ENCODE data around the gene ZNF184. TPM values are rescaled to one million over a fixed set of nuclear protein-coding genes. Genes with fewer than 3 reads are reported as not detected.

Gene ZNF184
- total and polyA plus RNA-seq, 4 donors, result 0.80 to 4.4 (median 1.6) TPM

DNA sequence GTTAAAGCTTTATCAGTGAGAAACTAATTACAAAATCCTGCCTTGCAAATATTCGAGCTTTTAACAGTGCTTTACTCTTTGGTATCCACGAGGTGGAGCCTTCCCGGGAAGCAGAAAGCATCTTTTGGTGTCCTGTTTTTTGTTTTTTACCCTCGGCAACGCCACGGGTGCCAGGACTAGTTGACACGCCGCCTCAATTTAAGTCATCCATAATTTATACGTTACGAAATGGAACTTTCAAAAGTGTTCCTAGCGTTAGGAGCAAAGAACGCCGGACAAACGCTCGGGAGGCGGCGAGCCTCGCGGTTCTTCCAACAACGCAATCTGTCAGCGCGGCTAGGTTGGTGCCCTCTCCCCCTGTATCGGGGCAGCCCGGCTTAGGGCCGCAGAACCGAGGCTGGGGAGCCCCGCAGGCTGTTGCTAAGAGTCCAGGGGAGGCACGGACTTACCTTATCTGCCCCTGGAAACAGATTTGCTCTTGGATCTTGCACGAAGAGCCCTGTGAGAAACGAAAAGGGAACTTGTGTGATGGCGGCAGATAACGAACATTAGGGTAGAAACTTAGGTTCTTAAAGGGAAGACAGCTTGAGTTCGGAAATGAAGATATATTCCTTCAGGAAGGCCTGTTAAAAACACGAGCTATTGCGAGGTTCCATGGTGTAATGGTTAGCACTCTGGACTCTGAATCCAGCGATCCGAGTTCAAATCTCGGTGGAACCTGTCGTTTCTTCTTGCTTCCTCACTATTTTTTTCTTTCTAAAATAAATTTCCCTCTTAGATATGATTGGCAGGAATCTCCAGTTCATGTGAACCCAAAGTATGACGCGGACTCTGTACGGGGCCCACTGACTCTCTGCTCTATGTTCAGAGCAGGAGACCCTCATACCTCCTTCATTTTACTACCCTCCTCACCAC lies 46.2 kb upstream of the ZNF184 start:
- peak; percentile 60 for DNase-seq (ENCODE audit: low spot score)
- no peaks in the 10 kb centered on the region for H3K36me3 ChIP-seq (ENCODE audit: control insufficient read depth in 4 of 4, insufficient read depth in 3 of 4, low read depth in 1 of 4, low read length in 3 of 4)
- H3K27ac ChIP-seq (ENCODE audit: low read depth in 1 of 2, low read length in 2 of 2), result peak overlapping the region; percentile 45 to 70
- WGBS, result 2% methylated on average over 42 of the region's 42 CpGs
- peak overlapping the region; percentile 52 to 94 (median 93) for H3K4me3 ChIP-seq (ENCODE audit: low read depth in 1 of 3, low read length in 3 of 3)
- peaks cover 0 to 14% (median 6%) of the 10 kb centered on the region in 4 donors for H3K4me1 ChIP-seq (ENCODE audit: control insufficient read depth in 4 of 4, insufficient read depth in 4 of 4, low read length in 3 of 4)
- H3K9ac ChIP-seq (ENCODE audit: low read depth in 1 of 2, low read length in 2 of 2), result peak overlapping the region; percentile 26 to 84
- TF ChIP-seq REST (IDR thresholded peaks at IDR 0.05), result no peak
- peak; percentile 77 for TF ChIP-seq YY1 (IDR thresholded peaks at IDR 0.05)
- TF ChIP-seq GABPA (IDR thresholded peaks at IDR 0.05 in 1 of 2, conservative IDR thresholded peaks at IDR 0.05 in 1 of 2), result peak in 1 of 2 donors; percentile 11
- TF ChIP-seq ATF3 (IDR thresholded peaks at IDR 0.05), result peak; percentile 99
- TF ChIP-seq ZBTB33 (IDR thresholded peaks at IDR 0.05), result no peak
- no peak for TF ChIP-seq RXRA (IDR thresholded peaks at IDR 0.05)
- peak; percentile 48 to 61 for TF ChIP-seq HNF4A (conservative IDR thresholded peaks at IDR 0.05)
- no peak for TF ChIP-seq EGR1 (IDR thresholded peaks at IDR 0.05; ENCODE audit: low read depth in 2 of 2)
- no peak for TF ChIP-seq NR2F2 (IDR thresholded peaks at IDR 0.05)
- TF ChIP-seq RAD21 (IDR thresholded peaks at IDR 0.05), result peak; percentile 73 to 81
- peak; percentile 57 for TF ChIP-seq CTCF (IDR thresholded peaks at IDR 0.05; ENCODE audit: low read depth, low read length, missing input control)
- TF ChIP-seq, protein P1, sequence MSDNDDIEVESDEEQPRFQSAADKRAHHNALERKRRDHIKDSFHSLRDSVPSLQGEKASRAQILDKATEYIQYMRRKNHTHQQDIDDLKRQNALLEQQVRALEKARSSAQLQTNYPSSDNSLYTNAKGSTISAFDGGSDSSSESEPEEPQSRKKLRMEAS (IDR thresholded peaks at IDR 0.05), result peak; percentile 1
- peaks cover 0 to 2% (median 0%) of the 10 kb centered on the region in 4 donors for H3K9me3 ChIP-seq (ENCODE audit: control insufficient read depth in 4 of 4, low read length in 3 of 4)
- H3K27me3 ChIP-seq (ENCODE audit: control insufficient read depth in 4 of 4, insufficient read depth in 4 of 4, low read length in 3 of 4), result peaks cover 0 to 6% (median 4%) of the 10 kb centered on the region in 4 donors
